HG03342 (cell line): ENCODE results near the gene CSF2.

Experiments
- ATAC-seq: cut with Tn5 transposase; IDR thresholded peaks from one replicate; pipeline ENCODE4 v1.9.1; 2021; ENCODE audit warnings: mild to moderate bottlenecking, moderate library complexity; ENCODE audit not compliant: unreplicated experiment

The CSF2 gene

DNA sequence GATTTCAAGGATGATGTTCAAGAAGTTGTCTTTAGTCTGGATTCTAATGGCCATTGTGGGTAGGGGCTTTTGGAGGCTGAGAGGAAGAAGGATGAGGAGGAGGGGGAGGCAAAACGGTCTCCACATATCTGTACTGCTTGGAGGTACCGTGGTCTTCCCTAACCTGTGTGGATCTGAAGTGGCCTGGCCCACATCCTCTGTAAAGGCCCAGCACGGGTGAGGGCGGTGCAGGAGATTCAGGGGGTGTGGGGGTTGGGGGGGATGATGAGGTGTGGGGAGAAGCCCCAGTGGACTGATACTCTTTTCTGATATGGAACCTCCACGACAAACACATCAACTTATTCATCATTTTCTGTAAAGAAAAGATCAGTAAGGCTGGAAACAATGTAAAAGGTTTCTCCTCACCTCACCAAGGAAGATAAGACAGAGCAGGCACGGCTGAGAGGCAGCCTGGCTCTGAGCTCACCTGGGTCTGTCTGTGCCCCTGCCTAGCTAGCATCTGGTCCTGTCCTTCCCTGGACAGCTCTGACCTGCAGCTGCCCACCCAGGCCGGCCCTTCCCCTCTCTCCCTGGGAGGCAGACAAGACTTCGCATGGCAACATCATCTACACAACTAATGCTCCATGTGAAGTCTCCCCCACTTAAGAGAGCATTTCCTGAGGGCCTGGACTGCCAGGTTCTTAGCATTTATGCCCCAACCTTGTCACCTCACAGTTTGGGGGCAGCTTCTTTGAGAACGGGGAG, 18.7 kb upstream of the CSF2 start:
- ATAC-seq: no peak

GRCh38 chr5:132055441-132055807, 18.2 kb upstream of the CSF2 start:
- no peak for ATAC-seq

DNA sequence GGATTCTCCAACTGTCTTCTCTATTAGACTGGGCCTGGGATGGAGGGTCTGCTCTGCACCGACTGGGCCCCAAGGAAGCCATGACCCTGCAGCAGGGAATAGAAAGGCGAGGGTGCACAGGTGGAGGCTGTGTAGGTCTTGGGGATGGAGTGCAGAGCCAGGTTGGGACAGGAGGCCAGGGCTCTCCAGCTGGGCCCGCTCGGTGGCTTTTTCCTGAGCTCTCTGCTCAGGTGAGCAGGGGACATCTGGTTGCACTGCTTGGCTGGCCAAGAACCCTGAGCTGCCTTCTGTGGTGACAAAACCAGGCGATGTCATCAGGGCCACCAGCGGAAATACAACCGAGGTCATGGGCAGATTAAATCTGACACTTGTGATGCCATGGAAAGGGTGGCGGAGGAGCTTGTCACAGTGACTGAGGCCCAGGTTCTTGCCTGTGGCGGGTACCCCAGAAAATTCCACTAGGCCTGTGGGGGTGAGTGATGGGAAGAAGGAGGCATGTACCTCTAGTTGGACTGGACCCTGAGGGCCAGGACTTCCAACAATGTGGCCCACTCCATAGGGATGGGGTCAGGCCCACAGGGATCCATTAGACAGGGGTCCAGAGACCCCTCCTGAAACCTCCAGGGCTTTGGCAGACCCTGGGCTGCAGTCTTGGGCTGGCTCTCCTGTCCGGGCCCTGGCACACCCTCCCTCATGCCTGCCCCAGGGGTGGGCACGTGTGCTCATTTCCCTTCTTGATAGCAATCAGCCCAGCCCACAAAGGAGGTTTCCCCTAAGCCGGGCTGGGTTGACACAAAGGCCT, 17.6 kb upstream of the CSF2 start:
- ATAC-seq: no peak

DNA sequence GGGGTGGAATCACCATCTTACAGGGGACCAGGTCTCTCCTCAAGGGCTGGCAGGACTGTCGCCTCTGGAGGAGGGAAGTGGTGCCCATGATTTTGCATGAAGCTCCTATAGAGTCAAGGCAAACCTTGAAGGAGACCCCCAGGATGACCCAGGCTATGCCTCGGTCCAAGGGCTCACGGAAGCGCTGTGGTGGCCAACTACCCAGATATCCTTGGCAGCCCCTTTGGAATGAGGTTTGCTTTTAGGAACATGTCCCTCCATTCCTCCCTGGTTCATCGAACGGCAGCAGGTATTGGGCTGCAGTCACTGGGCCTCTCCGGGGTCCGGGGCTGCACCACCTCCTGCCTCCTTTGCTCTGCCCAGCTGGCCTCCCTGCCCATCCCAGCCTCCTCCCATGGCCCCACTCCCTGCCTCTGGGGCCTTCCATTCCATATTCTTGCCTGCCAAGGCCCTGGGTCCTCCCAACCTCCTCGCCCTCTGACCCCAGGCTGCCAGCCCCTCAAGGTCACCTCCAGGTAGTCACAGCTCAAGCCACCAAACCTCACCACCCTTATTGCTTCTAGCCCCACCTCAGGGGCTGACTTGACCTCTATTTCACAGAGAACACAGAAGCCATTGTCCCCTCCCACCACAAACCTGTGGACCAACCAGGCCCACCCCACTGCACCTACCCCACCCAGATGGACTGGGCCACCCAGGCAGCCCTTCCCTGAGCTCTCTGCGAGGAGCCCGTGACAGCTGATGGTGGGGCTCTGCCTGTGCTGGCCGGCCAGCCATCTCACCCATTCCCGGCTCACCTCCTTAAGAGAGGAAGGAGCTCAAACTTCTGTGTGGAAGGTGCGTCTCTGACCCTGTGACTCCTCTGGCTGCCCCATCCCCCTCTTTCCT, 16.7 kb upstream of the CSF2 start:
- no peak for ATAC-seq

GRCh38 chr5:132057498-132058255, 15.9 kb upstream of the CSF2 start:
- no peak for ATAC-seq

GRCh38 chr5:132058646-132059042, 14.9 kb upstream of the CSF2 start:
- no peak for ATAC-seq

- no peak for ATAC-seq
These were observed 14.4 kb upstream of the CSF2 start for GRCh38 chr5:132059043-132059695.

- no peak for ATAC-seq
These were observed 13.7 kb upstream of the CSF2 start for GRCh38 chr5:132059696-132060500.

- ATAC-seq: no peak
These were observed 13.0 kb upstream of the CSF2 start, which contains the start of gene IL3 for GRCh38 chr5:132060501-132061161. Gene IL3 (plus strand): TSS chr5:132060655. CDS start chr5:132060707, 52 bp downstream.

- ATAC-seq: peak; percentile 66
These were observed 10.3 kb upstream of the CSF2 start for GRCh38 chr5:132063090-132063911.

GRCh38 chr5:132064140-132064539, 9.4 kb upstream of the CSF2 start:
- ATAC-seq: no peak

DNA sequence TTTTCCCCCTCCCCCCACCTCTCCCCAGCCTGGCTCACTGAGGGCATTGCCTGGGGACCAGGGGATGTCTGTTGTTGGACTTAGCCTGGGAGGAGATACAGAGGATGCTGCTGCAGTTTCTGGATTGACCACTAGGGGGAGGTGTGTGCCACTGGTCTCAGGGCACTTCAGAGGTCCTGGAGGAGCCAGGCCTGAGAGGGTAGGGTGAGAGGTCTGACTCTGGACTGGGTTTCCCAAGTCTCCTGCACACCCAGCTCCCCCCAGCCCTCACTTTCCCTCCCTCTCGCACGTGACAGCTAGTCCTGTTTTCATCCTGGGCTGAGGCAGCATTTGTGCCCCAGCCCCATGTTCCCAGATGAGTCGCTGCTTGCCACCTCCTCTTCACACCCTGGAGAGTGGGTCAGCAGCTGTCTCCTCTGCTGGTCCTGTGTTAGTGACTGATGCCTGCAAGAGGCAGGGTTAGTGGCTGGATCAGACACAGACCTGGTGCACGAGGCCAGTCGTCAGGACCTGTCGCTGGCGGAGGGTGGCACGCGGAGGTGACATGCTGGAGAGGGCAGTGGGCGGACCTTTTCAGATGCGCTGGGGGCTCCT, 8.8 kb upstream of the CSF2 start:
- ATAC-seq: peak; percentile 67

DNA sequence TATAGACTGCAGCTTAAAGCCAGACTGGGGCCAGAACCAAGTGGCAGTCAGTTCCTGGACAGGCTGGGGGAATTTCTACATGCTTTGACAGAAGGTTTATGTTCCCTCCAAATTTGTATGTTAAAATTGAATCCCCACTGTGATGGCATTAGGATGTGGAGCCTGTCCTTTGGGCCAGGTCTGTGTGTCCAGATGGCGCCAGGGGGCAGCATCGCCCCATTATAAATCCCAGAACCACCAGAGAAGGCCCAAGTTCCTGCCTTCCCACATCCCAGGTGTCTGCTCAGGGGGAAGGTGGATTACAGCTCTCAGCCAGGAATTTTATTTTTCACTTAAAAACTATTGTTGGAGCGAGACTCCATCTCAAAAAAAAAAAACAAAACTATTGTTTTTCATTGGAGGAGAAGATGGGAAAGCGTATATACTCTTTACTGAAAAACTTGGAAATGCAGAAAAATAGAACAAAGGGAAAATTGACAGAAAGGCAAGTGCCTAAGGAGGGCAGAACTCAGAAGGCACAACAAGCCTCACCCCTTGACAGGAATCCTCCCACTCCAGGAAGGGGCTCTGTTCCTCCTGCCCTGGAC, 8.1 kb upstream of the CSF2 start:
- ATAC-seq: no peak

- ATAC-seq: no peak
These were observed 7.5 kb upstream of the CSF2 start for GRCh38 chr5:132065951-132066701.

GRCh38 chr5:132066871-132067270, 6.7 kb upstream of the CSF2 start:
- ATAC-seq: no peak

DNA sequence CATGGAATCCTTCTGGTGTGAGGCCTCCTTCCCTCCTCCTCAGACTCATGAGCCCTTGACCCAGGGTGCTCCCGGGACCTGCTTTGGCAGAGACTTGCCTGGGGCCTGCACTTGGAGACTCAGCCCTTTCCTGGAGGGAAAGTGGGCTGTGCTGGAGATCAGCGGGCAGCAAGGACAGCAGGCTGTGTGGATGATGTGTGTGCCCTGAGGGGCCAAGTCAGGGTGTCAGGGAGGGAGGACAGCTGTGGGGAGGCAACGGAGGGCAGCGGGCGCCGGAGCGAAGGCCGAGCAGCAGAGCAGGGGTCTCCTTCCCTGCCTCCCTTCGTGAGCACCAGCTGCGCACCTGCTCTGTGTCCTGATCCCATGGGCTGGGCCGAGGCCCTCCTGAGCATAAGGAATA, 6.1 kb upstream of the CSF2 start:
- no peak for ATAC-seq
